ENCODE results near the gene KIF22. TPM values are rescaled to one million over a fixed set of nuclear protein-coding genes. Genes with fewer than 3 reads are reported as not detected.

KIF22 gene
- total and polyA plus RNA-seq, 9 of the 15 experiments (the other 6 are each of a cell fraction or from before 2014, with no cell fraction given), result 8.7 to 232 (median 131) TPM

GRCh38 chr16:29815793-29816693 is 25.5 kb downstream of the KIF22 start, which contains the start of gene PAGR1 (continued):
- TF ChIP-seq FUS (optimal IDR thresholded peaks at IDR 0.05; ENCODE audit: low read depth, low read length) (no peak), ZNF518B (CRISPR knock-in tag; IDR thresholded peaks at IDR 0.05) (no peak), CEBPG (CRISPR knock-in tag; IDR thresholded peaks at IDR 0.05) (no peak), CEBPG (tag; conservative IDR thresholded peaks at IDR 0.05 in 1 of 2, IDR thresholded peaks at IDR 0.05 in 1 of 2) (no peak), GTF2F1 (IDR thresholded peaks at IDR 0.05; ENCODE audit: low read depth, low read length) (no peak), E2F1 (CRISPR knock-in tag; IDR thresholded peaks at IDR 0.05) (peak; percentile 92), CTCF (IDR thresholded peaks at IDR 0.05 in 2 of 3, conservative IDR thresholded peaks at IDR 0.05 in 1 of 3; ENCODE audit: insufficient read depth in 2 of 3, low read depth in 1 of 3, low read length in 3 of 3) (peak; percentile 87 to 93 (median 90)), OTX1 (CRISPR knock-in tag; IDR thresholded peaks at IDR 0.05) (peak; percentile 43; the same call in 1 of the 2 replicates), ZNF695 (CRISPR knock-in tag; IDR thresholded peaks at IDR 0.05) (no peak), DDX20 (tag; IDR thresholded peaks at IDR 0.05; ENCODE audit: low read depth) (no peak), HOXB6 (CRISPR knock-in tag; IDR thresholded peaks at IDR 0.05; ENCODE audit: borderline replicate concordance) (no peak), ID3 (CRISPR knock-in tag; IDR thresholded peaks at IDR 0.05) (no peak), ID3 (tag; IDR thresholded peaks at IDR 0.05) (no peak), ZNF583 (CRISPR knock-in tag; IDR thresholded peaks at IDR 0.05) (no peak; the same call in 1 of the 2 replicates), POU5F1 (IDR thresholded peaks at IDR 0.05; ENCODE audit: borderline replicate concordance, low read depth, low read length, partially characterized antibody) (peak; percentile 89), RNF219 (CRISPR knock-in tag; IDR thresholded peaks at IDR 0.05) (no peak), EP300 (IDR thresholded peaks at IDR 0.05; ENCODE audit: low read length) (no peak)

Data from K562 (cell line).